H1 (cell line): ENCODE data around the gene MRPL34. TPM values are rescaled to one million over a fixed set of nuclear protein-coding genes. Genes with fewer than 3 reads are reported as not detected.
A peak's percentile ranks its signal among the peaks of the same experiment; 100 is the strongest.

Experiments used
- BCL11A ChIP-seq, 2 experiments: IDR thresholded peaks; one replicate each; pipeline ENCODE4 v1.6.1; 2011; ENCODE audit warnings: low read depth in 2 of 2, low read length in 2 of 2, mild to moderate bottlenecking in 2 of 2
- CHD7 ChIP-seq: fragments of 300-600 bp; sonication (generic); IDR thresholded peaks from 2 replicates; pipeline ENCODE4 v1.7.1; 2012; ENCODE audit warnings: low read length, moderate library complexity, mild to moderate bottlenecking, inconsistent platforms; ENCODE audit not compliant: insufficient replicate concordance
- GTF2F1 ChIP-seq: IDR thresholded peaks from 2 replicates; pipeline ENCODE4 v1.6.1; 2012; ENCODE audit warnings: low read depth, low read length, improper control_type of control experiment, borderline replicate concordance
- HDAC2 ChIP-seq, 2 experiments: fragments of 300-600 bp in 1 of 2; sonication (generic) in 1 of 2; IDR thresholded peaks; 2 replicates each; pipeline ENCODE4 v1.6.1; 2011 to 2012; ENCODE audit warnings: low read depth in 2 of 2, low read length in 2 of 2, mild to moderate bottlenecking in 2 of 2, moderate library complexity in 2 of 2, borderline replicate concordance in 1 of 2, inconsistent platforms in 1 of 2
- SP2 ChIP-seq: IDR thresholded peaks from 2 replicates; pipeline ENCODE4 v1.6.1; 2012; ENCODE audit warnings: mild to moderate bottlenecking, low read length, inconsistent platforms
- TBP ChIP-seq: IDR thresholded peaks from 2 replicates; pipeline ENCODE4 v1.6.1; 2011; ENCODE audit warnings: low read depth, low read length, improper control_type of control experiment
- polyA plus RNA-seq, 7 experiments: library from polyadenylated mRNA; depleted of rRNA in 3 of 7; stranded (reverse) in 5 of 7; unstranded in 2 of 7; fragments of >200 nt in 5 of 7; fragments of 200-250 nt in 2 of 7; gene quantifications; 1 replicate in 5 of 7; 2 replicates in 1 of 7; 4 replicates in 1 of 7; pipeline versions ENCODE4 v1.2.1 to v1.2.3, GENCODE V29; 2011 to 2013; ENCODE audit warnings: missing spikeins in 2 of 7, mixed read lengths in 2 of 7
- total RNA-seq: library from RNA; stranded (reverse); fragmentation: NEBNext Ultra II Directional; extraction: Animal tissue kit (Norgen Biotek cat#: 25700); gene quantifications from 2 replicates; pipeline ENCODE4 v1.2.1, GENCODE V29; 2021
- TF ChIP-seq, protein P1 (sequence below), 3 experiments: IDR thresholded peaks; 1 replicate in 2 of 3; 2 replicates in 1 of 3; pipeline versions ENCODE4 v1.5.1 to v1.6.1; 2011; ENCODE audit warnings: low read length in 3 of 3, mild to moderate bottlenecking in 3 of 3, inconsistent platforms in 2 of 3, low read depth in 1 of 3, moderate library complexity in 1 of 3; ENCODE audit not compliant: insufficient read depth in 1 of 3; ENCODE audit errors: control extremely low read depth in 1 of 3

MRPL34 gene
- total and polyA plus RNA-seq, 2 of the 8 experiments (the other 6 are each of a cell fraction or from before 2014, with no cell fraction given) = 91.9 to 99.6 TPM

GRCh38 chr19:17282488-17283125 is 23.1 kb upstream of the MRPL34 start (continued):
- TF ChIP-seq CHD7 = no peak
- TF ChIP-seq HDAC2 (IDR thresholded peaks at IDR 0.05; ENCODE audit: borderline replicate concordance in 1 of 2, low read depth in 2 of 2, low read length in 2 of 2) = peak in 1 of 2 experiments; percentile 54; a peak in 1 of 4 replicates
- TF ChIP-seq SP2 = no peak
- TF ChIP-seq, protein P1, sequence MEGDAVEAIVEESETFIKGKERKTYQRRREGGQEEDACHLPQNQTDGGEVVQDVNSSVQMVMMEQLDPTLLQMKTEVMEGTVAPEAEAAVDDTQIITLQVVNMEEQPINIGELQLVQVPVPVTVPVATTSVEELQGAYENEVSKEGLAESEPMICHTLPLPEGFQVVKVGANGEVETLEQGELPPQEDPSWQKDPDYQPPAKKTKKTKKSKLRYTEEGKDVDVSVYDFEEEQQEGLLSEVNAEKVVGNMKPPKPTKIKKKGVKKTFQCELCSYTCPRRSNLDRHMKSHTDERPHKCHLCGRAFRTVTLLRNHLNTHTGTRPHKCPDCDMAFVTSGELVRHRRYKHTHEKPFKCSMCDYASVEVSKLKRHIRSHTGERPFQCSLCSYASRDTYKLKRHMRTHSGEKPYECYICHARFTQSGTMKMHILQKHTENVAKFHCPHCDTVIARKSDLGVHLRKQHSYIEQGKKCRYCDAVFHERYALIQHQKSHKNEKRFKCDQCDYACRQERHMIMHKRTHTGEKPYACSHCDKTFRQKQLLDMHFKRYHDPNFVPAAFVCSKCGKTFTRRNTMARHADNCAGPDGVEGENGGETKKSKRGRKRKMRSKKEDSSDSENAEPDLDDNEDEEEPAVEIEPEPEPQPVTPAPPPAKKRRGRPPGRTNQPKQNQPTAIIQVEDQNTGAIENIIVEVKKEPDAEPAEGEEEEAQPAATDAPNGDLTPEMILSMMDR (IDR thresholded peaks at IDR 0.05; ENCODE audit: control extremely low read depth in 1 of 3, insufficient read depth in 1 of 3, low read depth in 1 of 3, low read length in 3 of 3) = peak; percentile 88 to 96 (median 92)
- TF ChIP-seq BCL11A (IDR thresholded peaks at IDR 0.05; ENCODE audit: low read depth in 2 of 2, low read length in 2 of 2) = no peak
- no peak for TF ChIP-seq TBP
- TF ChIP-seq GTF2F1 = no peak
